Endothelial cell of umbilical vein (primary cell): ENCODE results near the gene CPTP.

Source experiments
- CTCF ChIP-seq, 2 donors: IDR thresholded peaks; 1 replicate in 1 of 2; 2 replicates in 1 of 2; pipeline ENCODE4 v1.5.1; 2011; ENCODE audit warnings: low read length in 2 of 2, mild to moderate bottlenecking in 2 of 2, moderate library complexity in 2 of 2, control low read depth in 1 of 2, inconsistent platforms in 1 of 2, low read depth in 1 of 2; ENCODE audit not compliant: insufficient read depth in 1 of 2; ENCODE audit errors: extremely low read depth in 1 of 2
- JUN ChIP-seq: IDR thresholded peaks from 2 replicates; pipeline ENCODE4 v1.6.1; 2011; ENCODE audit warnings: borderline replicate concordance, low read depth; ENCODE audit not compliant: insufficient read length, insufficient read depth
- MYC ChIP-seq: IDR thresholded peaks from one replicate; pipeline ENCODE4 v1.6.1; 2011; ENCODE audit warnings: mild to moderate bottlenecking, low read depth, low read length
- POLR2A ChIP-seq: IDR thresholded peaks from 2 replicates; pipeline ENCODE4 v1.6.1; 2012; ENCODE audit warnings: low read depth, mild to moderate bottlenecking, control low read depth, low read length
- POLR2AphosphoS5 ChIP-seq: IDR thresholded peaks from 2 replicates; pipeline ENCODE4 v1.6.1; 2012; ENCODE audit warnings: low read depth, mild to moderate bottlenecking, control low read depth, low read length, moderate library complexity; ENCODE audit not compliant: insufficient read depth

- TF ChIP-seq POLR2A: no peak
- no peak for TF ChIP-seq POLR2AphosphoS5
- no peak for TF ChIP-seq JUN
- no peak for TF ChIP-seq CTCF (IDR thresholded peaks at IDR 0.05; ENCODE audit: extremely low read depth in 1 of 2, insufficient read depth in 1 of 2, low read depth in 1 of 2, low read length in 2 of 2)
- TF ChIP-seq MYC: no peak
These were observed 20.9 kb upstream of the CPTP start for GRCh38 chr1:1303736-1304135.
